Upper lobe of right lung (tissue), 1 donor: ENCODE measurements around the gene PTAFR. TPM values are rescaled to one million over a fixed set of nuclear protein-coding genes. Genes with fewer than 3 reads are reported as not detected.
A peak's percentile ranks its signal among the peaks of the same experiment; 100 is the strongest.

ENCODE experiments used
- ATAC-seq: fragments of 200-7000 bp; cut with Tn5 transposase; one replicate; pipeline ENCODE4 v1.9.1; 2020; ENCODE audit warnings: mild to moderate bottlenecking, moderate library complexity
- DNase-seq: peaks from one replicate; pipeline ENCODE4 v3.0.0-alpha.2; 2020
- H3K27ac ChIP-seq: fragments of 200-600 bp; one replicate; pipeline ENCODE4 v1.8.0; 2022
- H3K27me3 ChIP-seq: fragments of 200-600 bp; one replicate; pipeline ENCODE4 v1.8.0; 2022; ENCODE audit warnings: mild to moderate bottlenecking
- H3K36me3 ChIP-seq: fragments of 200-600 bp; one replicate; pipeline ENCODE4 v1.8.0; 2022
- H3K4me1 ChIP-seq: fragments of 200-600 bp; one replicate; pipeline ENCODE4 v1.8.0; 2022
- H3K4me3 ChIP-seq: fragments of 200-600 bp; one replicate; pipeline ENCODE4 v1.8.0; 2022; ENCODE audit warnings: mild to moderate bottlenecking
- H3K9me3 ChIP-seq: fragments of 200-600 bp; one replicate; pipeline ENCODE4 v1.8.0; 2022
- intact Hi-C: fragments of 100-400 bp; cut with DNase I; formaldehyde crosslinking; loops from one replicate; pipeline ENCODE4 v1.11.0; 2022
- total RNA-seq: library from RNA; stranded (reverse); fragmentation: NEBNext Ultra II Directional; extraction: Animal tissue kit (Norgen Biotek cat#: 25700); gene quantifications from one replicate; pipeline ENCODE4 v1.2.1, GENCODE V29; 2021
- TF ChIP-seq, protein P1 (sequence below): fragments of 200-600 bp; IDR thresholded peaks from one replicate; pipeline ENCODE4 v1.8.0; 2022; ENCODE audit warnings: antibody characterized with exemption
- donor health status: DM: no; HTN: yes; CAD: no; lungs with severe emphysema.

The PTAFR gene
- total RNA-seq, 1 donor from 2014 or later = 31.6 TPM

DNA sequence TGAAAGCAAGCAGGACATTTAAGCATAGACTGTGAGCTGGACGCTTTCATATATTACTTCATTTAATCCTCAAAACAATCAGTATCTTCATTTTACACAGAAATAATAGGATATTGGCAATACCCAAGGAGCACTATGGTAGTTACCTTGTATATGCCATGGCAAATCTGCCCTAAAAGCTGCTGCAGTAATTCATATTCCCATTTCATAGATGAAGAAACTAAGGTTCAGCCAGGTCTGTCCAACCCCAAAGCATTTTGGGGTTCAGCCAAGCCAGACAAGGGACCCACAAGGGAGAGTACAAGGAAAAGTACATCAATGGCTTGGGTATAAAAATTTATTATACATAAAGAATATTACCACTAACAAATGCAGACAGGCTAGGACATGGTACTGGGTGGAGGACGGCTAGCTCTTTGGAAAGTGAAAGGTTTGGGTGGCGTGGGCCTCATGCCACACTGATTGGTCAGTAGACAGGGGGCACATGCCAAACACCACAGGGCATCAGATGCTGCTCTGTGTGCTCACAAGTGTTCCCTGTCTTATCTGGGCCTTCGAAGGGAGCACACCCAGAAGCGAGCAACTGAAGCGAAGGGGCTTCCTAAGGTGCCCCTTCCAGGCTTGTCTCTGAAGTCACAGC is 23.9 kb upstream of the PTAFR start:
- DNase-seq = no peak
- Histone ChIP-seq H3K9me3 (no peaks in the 10 kb centered on the region), H3K4me3 (no peak overlapping the region), H3K4me1 (peaks cover 5% of the 10 kb centered on the region), H3K27ac (peak overlapping the region; percentile 11), H3K27me3 (no peaks in the 10 kb centered on the region), H3K36me3 (peaks cover 70% of the 10 kb centered on the region)
- TF ChIP-seq, protein P1, sequence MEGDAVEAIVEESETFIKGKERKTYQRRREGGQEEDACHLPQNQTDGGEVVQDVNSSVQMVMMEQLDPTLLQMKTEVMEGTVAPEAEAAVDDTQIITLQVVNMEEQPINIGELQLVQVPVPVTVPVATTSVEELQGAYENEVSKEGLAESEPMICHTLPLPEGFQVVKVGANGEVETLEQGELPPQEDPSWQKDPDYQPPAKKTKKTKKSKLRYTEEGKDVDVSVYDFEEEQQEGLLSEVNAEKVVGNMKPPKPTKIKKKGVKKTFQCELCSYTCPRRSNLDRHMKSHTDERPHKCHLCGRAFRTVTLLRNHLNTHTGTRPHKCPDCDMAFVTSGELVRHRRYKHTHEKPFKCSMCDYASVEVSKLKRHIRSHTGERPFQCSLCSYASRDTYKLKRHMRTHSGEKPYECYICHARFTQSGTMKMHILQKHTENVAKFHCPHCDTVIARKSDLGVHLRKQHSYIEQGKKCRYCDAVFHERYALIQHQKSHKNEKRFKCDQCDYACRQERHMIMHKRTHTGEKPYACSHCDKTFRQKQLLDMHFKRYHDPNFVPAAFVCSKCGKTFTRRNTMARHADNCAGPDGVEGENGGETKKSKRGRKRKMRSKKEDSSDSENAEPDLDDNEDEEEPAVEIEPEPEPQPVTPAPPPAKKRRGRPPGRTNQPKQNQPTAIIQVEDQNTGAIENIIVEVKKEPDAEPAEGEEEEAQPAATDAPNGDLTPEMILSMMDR = no peak
- no peak for ATAC-seq
- intact Hi-C loops = no loop called here

DNA sequence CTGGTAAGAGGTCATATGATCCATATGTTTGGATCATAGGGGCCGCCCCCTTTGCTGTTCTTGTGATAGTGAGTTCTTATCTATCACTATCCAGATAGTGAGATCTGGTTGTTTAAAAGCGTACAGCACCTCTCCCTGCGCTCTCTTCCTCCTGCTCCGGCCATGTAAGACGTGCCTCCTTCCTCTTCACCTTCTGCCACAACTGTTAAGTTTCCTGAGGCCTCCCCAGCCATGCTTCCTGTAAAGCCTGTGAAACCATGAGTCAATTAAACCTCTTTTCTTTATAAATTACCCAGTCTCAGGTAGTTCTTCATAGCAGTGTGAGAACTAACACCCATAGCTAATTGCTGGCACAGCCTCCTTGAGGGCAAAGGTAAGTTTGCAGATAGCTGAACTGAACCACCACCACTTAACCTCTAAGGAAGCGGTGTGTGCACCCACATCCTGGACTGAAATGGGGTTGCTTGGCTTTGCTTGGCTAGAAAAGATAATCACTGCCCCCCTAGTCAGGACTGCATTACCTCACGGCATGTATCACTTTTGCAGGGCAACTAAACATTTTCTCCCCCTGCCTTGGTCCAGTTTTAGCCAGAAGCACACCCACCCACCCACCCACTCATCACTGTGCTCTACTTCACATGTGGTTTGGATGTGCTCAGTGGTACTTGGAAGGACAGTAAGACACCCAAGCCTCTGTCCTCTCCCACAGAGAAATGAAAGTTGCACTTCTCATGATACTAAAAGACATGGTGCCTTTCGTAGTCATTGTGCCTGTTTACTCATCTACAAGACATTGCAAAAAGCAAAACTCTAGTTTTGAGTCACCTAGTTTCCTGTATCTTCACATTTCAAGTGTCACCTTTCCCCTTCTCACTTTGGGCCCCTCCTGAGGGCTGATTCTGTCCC is 23.1 kb upstream of the PTAFR start:
- no peak overlapping the region for H3K4me3 ChIP-seq
- DNase-seq (no peak), ATAC-seq (peak; percentile 49)
- peak overlapping the region; percentile 11 for H3K27ac ChIP-seq
- intact Hi-C loops = no loop called here
- H3K9me3 ChIP-seq = no peaks in the 10 kb centered on the region
- H3K36me3 ChIP-seq = peaks cover 62% of the 10 kb centered on the region
- peaks cover 5% of the 10 kb centered on the region for H3K4me1 ChIP-seq
- TF ChIP-seq, protein P1 = no peak
- H3K27me3 ChIP-seq = no peaks in the 10 kb centered on the region

DNA sequence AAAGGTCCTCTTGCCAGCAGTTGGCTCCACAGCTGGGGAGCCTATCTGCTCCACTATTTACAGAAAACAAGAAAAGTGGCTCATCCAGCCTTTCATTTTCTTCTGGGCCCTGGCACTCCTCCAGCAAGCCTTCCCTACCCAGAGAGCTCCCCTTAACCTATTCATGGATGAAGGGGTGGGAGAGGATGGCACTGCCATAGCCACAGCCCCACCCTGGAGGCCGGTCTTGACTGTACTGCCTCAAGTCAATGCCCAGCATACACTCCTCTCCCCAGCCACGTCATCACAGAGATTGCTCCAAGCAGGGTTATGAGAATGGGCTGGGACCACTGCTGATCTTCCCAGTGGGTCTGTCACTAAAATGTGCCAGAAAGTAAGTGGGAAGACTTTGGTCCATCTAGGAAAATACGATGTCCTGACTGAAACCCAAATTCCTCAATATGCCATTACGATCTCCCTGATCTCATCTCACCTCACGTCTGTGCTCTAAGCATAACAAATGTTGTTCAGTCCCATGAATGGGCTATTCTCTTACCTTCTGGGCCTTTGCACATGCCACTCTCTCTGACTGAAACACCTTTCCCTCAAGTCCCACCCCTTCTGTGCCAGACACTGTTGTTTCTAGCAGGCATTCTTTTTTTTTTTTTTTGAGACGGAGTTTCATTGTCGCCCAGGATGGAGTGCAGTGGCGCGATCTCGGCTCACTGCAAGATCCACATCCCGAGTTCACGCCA is 21.4 kb upstream of the PTAFR start:
- H3K36me3 ChIP-seq = peaks cover 45% of the 10 kb centered on the region
- no peaks in the 10 kb centered on the region for H3K27me3 ChIP-seq
- TF ChIP-seq, protein P1 = no peak
- no peak overlapping the region for H3K27ac ChIP-seq
- no peaks in the 10 kb centered on the region for H3K9me3 ChIP-seq
- ATAC-seq (no peak), DNase-seq (no peak)
- H3K4me3 ChIP-seq = no peak overlapping the region
- H3K4me1 ChIP-seq = peaks cover 5% of the 10 kb centered on the region
- intact Hi-C loops = no loop called here

DNA sequence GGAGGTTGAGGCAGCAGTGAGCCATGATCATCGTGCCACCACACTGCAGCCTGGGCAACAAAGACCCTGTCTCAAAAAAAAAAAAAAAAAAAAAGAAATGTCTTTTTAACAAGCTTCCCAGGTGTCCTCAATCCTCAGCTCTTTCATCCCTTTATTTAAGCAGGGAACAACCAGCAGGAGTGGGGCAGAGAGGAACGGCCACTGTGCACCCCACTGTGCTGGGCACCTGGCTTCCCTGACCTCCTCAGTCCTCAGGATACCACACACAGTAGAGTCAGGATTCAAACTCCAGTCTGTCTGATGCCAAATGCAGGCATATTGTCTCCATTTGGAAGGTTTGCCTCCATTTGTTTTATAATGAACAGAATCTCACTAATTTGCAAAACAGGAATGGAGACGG is 19.8 kb upstream of the PTAFR start:
- no peaks in the 10 kb centered on the region for H3K27me3 ChIP-seq
- no peak overlapping the region for H3K27ac ChIP-seq
- ATAC-seq (no peak), DNase-seq (peak; percentile 27)
- no peaks in the 10 kb centered on the region for H3K9me3 ChIP-seq
- H3K4me1 ChIP-seq = peaks cover 5% of the 10 kb centered on the region
- intact Hi-C loops = no loop called here
- H3K4me3 ChIP-seq = no peak overlapping the region
- H3K36me3 ChIP-seq = peaks cover 30% of the 10 kb centered on the region
- TF ChIP-seq, protein P1 = no peak

DNA sequence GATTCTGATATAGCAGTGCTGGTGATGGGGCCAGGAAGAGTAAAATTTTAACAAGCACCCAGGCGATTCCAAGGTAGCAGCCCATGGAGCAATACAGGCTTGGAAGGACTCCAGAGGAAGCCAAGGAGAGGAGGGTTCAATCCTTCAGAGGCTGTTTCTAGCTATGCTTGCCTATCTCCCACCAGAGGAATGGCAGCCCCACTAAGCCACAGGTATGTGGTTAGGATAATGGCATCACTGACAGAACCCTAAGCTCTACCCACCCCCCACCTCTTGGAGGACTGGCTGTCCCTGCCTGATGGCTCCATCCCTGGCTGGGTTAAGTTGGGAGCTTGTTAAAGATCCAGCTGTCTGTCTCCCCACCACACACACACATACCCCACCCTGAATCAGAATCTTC is 19.3 kb upstream of the PTAFR start:
- DNase-seq = peak; percentile 18
- Histone ChIP-seq H3K27ac (no peak overlapping the region), H3K4me1 (peaks cover 10% of the 10 kb centered on the region), H3K9me3 (no peaks in the 10 kb centered on the region), H3K27me3 (no peaks in the 10 kb centered on the region), H3K36me3 (peaks cover 24% of the 10 kb centered on the region), H3K4me3 (no peak overlapping the region)
- TF ChIP-seq, protein P1 = no peak
- intact Hi-C loops = no loop called here
- ATAC-seq = no peak
